ENCODE data around the gene GPX5.

- TF ChIP-seq CTCF (IDR thresholded peaks at IDR 0.05; ENCODE audit: insufficient read depth, low read depth, low read length) (no peak), EZH2 (IDR thresholded peaks at IDR 0.05; ENCODE audit: insufficient read depth, low read length) (no peak)
These were observed 39.1 kb upstream of the GPX5 start for GRCh38 chr6:28486533-28486932.
